AML-193 (cell line): Measurements from ENCODE around the gene C17orf107.

Experiments used
- DNase-seq, 2 experiments: peaks; one replicate each; lab custom pipeline; 2025; lab: John Stamatoyannopoulos, UW

C17orf107 gene

DNA sequence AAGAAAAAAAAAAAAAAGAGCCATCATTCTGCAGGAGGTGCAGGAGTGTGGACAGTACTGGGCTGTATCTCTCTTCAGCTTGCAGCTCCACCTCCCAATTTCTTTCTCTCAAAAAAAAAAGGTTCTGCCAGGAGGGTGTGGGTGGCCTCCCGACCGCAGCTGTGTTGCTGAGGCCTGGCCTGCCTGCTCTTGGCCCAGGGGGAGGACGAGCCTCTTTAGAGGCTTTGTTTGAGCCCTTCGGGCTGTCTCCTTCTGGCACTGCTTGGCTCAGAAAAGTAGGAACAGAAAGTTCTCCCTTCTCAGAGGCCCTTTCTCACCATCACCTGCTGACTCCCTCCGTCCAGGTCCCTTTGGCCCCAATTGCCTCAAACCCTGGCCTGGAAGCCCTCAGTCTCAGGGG, 22.2 kb upstream of the C17orf107 start:
- DNase-seq: no peak

- DNase-seq: no peak
These were observed 19.7 kb upstream of the C17orf107 start for GRCh38 chr17:4879601-4880000.

DNA sequence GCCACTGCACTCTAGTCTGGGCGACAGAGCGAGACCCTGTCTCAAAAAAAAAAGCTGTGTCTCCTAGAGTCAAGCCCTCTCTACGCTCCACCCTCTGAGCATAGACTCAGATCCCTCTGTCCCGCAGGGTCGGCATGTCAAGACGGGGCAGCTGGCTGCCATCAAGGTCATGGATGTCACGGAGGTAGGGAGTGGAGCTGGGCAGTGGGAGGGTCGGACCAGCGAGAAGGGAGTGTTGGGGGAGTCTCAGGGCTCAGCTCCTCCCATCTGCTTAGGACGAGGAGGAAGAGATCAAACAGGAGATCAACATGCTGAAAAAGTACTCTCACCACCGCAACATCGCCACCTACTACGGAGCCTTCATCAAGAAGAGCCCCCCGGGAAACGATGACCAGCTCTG, 18.5 kb upstream of the C17orf107 start:
- no peak for DNase-seq

GRCh38 chr17:4881761-4882555, 17.4 kb upstream of the C17orf107 start:
- peak; percentile 0 to 6 for DNase-seq

- DNase-seq: no peak
These were observed 14.8 kb upstream of the C17orf107 start for GRCh38 chr17:4884489-4884888.

- DNase-seq: no peak
These were observed 12.5 kb upstream of the C17orf107 start for GRCh38 chr17:4886830-4887229.

DNA sequence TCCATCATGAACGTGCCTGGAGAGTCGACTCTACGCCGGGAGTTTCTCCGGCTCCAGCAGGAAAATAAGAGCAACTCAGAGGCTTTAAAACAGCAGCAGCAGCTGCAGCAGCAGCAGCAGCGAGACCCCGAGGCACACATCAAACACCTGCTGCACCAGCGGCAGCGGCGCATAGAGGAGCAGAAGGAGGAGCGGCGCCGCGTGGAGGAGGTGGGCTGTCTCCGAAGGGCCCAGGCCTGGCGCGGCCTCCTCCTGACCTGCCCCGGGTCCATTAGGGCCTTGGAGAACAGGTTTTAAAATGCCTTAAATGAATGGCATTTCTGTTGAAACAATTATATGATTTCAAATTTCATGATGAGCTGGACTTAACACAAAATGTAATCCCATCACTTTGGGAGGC, 11.8 kb upstream of the C17orf107 start:
- DNase-seq: no peak

DNA sequence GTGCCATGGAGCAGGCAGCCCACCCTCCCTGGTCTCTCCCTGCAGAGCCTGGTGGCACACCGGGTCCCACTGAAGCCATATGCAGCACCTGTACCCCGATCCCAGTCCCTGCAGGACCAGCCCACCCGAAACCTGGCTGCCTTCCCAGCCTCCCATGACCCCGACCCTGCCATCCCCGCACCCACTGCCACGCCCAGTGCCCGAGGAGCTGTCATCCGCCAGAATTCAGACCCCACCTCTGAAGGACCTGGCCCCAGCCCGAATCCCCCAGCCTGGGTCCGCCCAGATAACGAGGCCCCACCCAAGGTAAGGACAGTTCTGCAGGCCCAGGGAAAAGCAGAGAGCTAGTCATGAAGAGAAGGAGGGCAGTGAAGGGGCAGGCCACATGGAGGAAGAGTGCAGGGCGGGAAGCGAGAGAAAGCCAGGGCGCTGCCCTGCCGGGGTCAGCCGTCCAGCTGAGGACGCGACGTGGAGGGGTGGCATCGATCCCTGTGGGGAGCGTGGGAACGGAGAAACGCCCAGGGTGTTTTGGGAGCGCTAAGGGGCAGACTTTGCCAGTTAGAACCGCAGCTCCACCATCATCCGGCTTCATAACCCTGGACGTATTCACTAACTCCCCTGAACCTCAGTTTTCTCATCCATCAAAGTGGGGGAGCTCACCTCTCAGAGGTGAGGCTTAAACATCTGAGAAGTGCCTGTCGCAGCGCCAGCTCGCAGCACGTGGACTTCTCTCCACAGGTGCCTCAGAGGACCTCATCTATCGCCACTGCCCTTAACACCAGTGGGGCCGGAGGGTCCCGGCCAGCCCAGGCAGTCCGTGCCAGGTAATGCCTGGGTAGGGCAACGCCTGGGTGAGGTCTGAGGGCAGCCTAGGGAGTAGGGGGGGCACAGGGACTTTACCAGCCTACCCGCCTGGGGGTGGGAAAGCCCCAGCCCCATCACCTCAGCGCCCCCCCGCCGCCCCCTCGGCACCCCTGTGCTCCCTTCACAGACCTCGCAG, 7.6 kb upstream of the C17orf107 start:
- no peak for DNase-seq

DNA sequence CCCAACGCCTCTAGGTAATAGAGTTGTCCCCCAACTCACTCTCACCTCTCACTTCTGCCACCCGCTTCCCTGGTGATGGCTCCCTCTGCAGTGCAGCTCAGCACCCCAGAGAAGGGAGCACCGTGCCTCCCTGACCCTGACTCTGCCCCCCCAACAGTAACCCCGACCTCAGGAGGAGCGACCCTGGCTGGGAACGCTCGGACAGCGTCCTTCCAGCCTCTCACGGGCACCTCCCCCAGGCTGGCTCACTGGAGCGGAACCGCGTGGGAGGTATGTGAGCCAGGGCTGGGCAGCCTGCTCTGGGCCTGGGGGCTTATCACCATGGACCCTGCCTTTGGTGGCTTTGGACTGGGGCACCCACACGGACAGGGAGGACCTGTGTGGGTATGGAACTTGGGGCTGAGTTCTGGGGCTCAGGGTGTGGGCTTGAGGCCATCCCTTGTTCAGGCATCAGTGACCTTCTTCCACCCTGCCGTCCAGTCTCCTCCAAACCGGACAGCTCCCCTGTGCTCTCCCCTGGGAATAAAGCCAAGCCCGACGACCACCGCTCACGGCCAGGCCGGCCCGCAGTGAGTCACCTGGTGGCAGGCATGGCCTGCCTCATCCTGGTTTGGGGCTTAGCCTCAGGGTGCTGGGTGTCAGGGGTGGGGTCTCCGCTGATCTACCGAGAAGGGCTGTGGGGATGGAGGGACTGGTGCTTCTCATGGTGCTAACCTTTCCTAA, 6.7 kb upstream of the C17orf107 start:
- DNase-seq: no peak

DNA sequence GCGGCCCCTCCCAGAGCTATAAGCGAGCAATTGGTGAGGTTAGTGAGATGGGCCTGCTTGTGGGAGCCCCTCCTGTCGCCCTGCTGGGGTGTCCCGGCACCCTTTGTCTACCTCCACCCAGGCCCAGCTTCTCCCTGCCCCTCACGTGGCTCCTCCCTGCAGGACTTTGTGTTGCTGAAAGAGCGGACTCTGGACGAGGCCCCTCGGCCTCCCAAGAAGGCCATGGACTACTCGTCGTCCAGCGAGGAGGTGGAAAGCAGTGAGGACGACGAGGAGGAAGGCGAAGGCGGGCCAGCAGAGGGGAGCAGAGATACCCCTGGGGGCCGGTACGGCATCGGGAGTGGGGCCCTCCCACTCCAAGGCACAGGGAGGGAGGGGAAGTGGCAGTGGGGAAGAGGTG, 6.1 kb upstream of the C17orf107 start:
- DNase-seq: no peak

- DNase-seq: no peak
These were observed 5.4 kb upstream of the C17orf107 start for GRCh38 chr17:4893721-4894560.

GRCh38 chr17:4895121-4895520, 4.2 kb upstream of the C17orf107 start:
- DNase-seq: no peak

- DNase-seq: no peak
These were observed 3.5 kb upstream of the C17orf107 start for GRCh38 chr17:4895657-4896331.

GRCh38 chr17:4896332-4897197, 2.8 kb upstream of the C17orf107 start:
- DNase-seq: no peak

- no peak for DNase-seq
These were observed 2.1 kb upstream of the C17orf107 start for GRCh38 chr17:4897198-4897687.

DNA sequence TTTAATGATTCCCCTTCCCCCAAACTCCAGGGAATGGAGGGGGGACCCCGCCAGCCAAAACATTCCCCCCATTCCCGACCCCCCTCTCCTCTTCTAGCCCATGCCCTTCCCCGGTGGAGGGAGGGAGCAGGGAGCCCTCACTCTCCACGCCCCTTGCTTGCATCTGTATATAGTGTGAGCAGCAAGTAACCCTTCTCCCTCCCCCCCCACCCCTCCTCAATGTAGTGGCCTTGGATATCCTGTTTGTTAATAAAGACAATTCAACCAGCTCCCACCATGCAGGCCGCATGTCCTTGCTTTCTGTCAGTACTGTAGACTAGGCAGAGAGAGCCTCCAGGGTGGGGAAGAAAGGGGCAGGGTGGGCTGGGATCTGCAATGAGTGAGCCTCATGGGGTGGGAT, 1.6 kb upstream of the C17orf107 start:
- DNase-seq: no peak

GRCh38 chr17:4898351-4898750, 985 bp upstream of the C17orf107 start:
- DNase-seq: no peak

- DNase-seq: no peak
These were observed 409 bp upstream of the C17orf107 start for GRCh38 chr17:4898927-4899326.

- no peak for DNase-seq
These were observed 1.1 kb downstream of the C17orf107 start for GRCh38 chr17:4900231-4901107.
